CD8-positive, alpha-beta memory T cell (primary cell): ENCODE data around the gene CAPN5. TPM values are rescaled to one million over a fixed set of nuclear protein-coding genes. Genes with fewer than 3 reads are reported as not detected.
"Not testable (repeated sequence)": the region's sequence is repeated elsewhere in the genome, so short reads cannot be mapped to it uniquely, and the experiment has no call there.

ENCODE experiments used
- CTCF ChIA-PET: fragments of 350-600 bp; sonication (Branson Sonifier 250); formaldehyde crosslinking; loops from one replicate; lab custom pipeline; 2021; ENCODE audit warnings: antibody characterized with exemption; lab: Charles Lee
- POLR2A ChIA-PET: fragments of 350-600 bp; sonication (Branson Sonifier 250); formaldehyde crosslinking; loops from one replicate; lab custom pipeline; 2021; ENCODE audit warnings: antibody characterized with exemption; lab: Charles Lee
- DNase-seq, 5 donors: peaks; one replicate each; pipeline versions ENCODE4 v3.0.0 to v3.0.0-alpha.2; 2020 to 2022; ENCODE audit warnings: mixed read lengths in 1 of 5
- H3K27ac ChIP-seq: one replicate; pipeline ENCODE4 v1.7.0; 2013; ENCODE audit warnings: low read depth, mild to moderate bottlenecking, low read length, moderate library complexity
- H3K27me3 ChIP-seq: 2 replicates; pipeline ENCODE4 v1.7.0; 2013; ENCODE audit warnings: low read length, mild to moderate bottlenecking; ENCODE audit not compliant: insufficient read depth, poor library complexity, severe bottlenecking
- H3K36me3 ChIP-seq: 2 replicates; pipeline ENCODE4 v1.7.0; 2013; ENCODE audit warnings: mild to moderate bottlenecking, low read length, moderate library complexity; ENCODE audit not compliant: insufficient read depth
- H3K4me1 ChIP-seq: 2 replicates; pipeline ENCODE4 v1.7.0; 2013; ENCODE audit warnings: mild to moderate bottlenecking, low read length, moderate library complexity; ENCODE audit not compliant: insufficient read depth
- H3K4me3 ChIP-seq: 2 replicates; pipeline ENCODE4 v1.7.0; 2013; ENCODE audit warnings: mild to moderate bottlenecking, low read length
- H3K9me3 ChIP-seq: 2 replicates; pipeline ENCODE4 v1.7.0; 2013; ENCODE audit warnings: mild to moderate bottlenecking, low read length
- H3K27ac Mint-ChIP-seq, 8 donors: one replicate each; pipeline ENCODE4 v1.8.0; 2020 to 2021; ENCODE audit warnings: mixed read lengths in 8 of 8, mild to moderate bottlenecking in 6 of 8, inconsistent platforms in 3 of 8, moderate library complexity in 3 of 8
- H3K27me3 Mint-ChIP-seq, 2 donors: one replicate each; pipeline ENCODE4 v1.8.0; 2020 to 2021; ENCODE audit warnings: mixed read lengths in 2 of 2, mild to moderate bottlenecking in 1 of 2, moderate library complexity in 1 of 2
- H3K36me3 Mint-ChIP-seq, 3 donors: one replicate each; pipeline ENCODE4 v1.8.0; 2020 to 2021; ENCODE audit warnings: mixed read lengths in 3 of 3, inconsistent platforms in 1 of 3, mild to moderate bottlenecking in 1 of 3
- H3K4me1 Mint-ChIP-seq, 3 donors: one replicate each; pipeline ENCODE4 v1.8.0; 2020 to 2021; ENCODE audit warnings: mixed read lengths in 3 of 3, inconsistent platforms in 1 of 3, mild to moderate bottlenecking in 1 of 3
- H3K4me3 Mint-ChIP-seq, 7 donors: one replicate each; pipeline ENCODE4 v1.8.0; 2020 to 2021; ENCODE audit warnings: mixed read lengths in 7 of 7, mild to moderate bottlenecking in 6 of 7, moderate library complexity in 4 of 7, inconsistent platforms in 2 of 7
- H3K9me3 Mint-ChIP-seq, 5 donors: one replicate each; pipeline ENCODE4 v1.8.0; 2020 to 2022; ENCODE audit warnings: mixed read lengths in 5 of 5, mild to moderate bottlenecking in 3 of 5, moderate library complexity in 2 of 5, inconsistent platforms in 1 of 5
- polyA plus RNA-seq: library from polyadenylated mRNA; unstranded; fragments of 300-500 nt; fragmentation: Illumina TruSeq; gene quantifications from one replicate; pipeline ENCODE4 v1.2.3, GENCODE V29; 2021
- total RNA-seq, 2 experiments: library from RNA; stranded (reverse); gene quantifications; one replicate each; pipeline ENCODE4 v1.2.3, GENCODE V29; 2021

The CAPN5 gene
- total and polyA plus RNA-seq, 3 experiments from 2014 or later, result 0.78 to 3.4 (median 1.1) TPM

- Histone ChIP-seq H3K27ac (no peak overlapping the region), H3K36me3 (no peaks in the 10 kb centered on the region), H3K27me3 (no peaks in the 10 kb centered on the region), H3K9me3 (no peaks in the 10 kb centered on the region), H3K4me1 (no peaks in the 10 kb centered on the region), H3K4me3 (no peak overlapping the region)
- H3K27me3 Mint-ChIP-seq, result peaks cover 0 to 11% of the 10 kb centered on the region in 2 donors
- peaks cover 9 to 16% (median 13%) of the 10 kb centered on the region in 5 donors for H3K9me3 Mint-ChIP-seq
- no peaks in the 10 kb centered on the region for H3K4me1 Mint-ChIP-seq
- peaks cover 0 to 16% (median 2%) of the 10 kb centered on the region in 3 donors for H3K36me3 Mint-ChIP-seq
- POLR2A ChIA-PET, result no interaction called here
- DNase-seq, result no peak
- H3K4me3 Mint-ChIP-seq, result no peak overlapping the region
- no peak overlapping the region for H3K27ac Mint-ChIP-seq
- CTCF ChIA-PET, result interaction anchor here (3.4 kb wide), 1 partner anchor 12 kb away, joined by 8 read pairs; no protein-coding TSS in a partner anchor
Measured at GRCh38 chr11:77059806-77060205, 7.0 kb upstream of the CAPN5 start.

GRCh38 chr11:77060234-77060633 is 6.5 kb upstream of the CAPN5 start:
- CTCF ChIA-PET, result interaction anchor here (3.4 kb wide), 1 partner anchor 13 kb away, joined by 8 read pairs; no protein-coding TSS in a partner anchor
- no peaks in the 10 kb centered on the region for H3K4me1 ChIP-seq
- Mint-ChIP-seq H3K4me1 (no peaks in the 10 kb centered on the region), H3K27me3 (peaks cover 0 to 11% of the 10 kb centered on the region in 2 donors), H3K36me3 (peaks cover 0 to 16% (median 2%) of the 10 kb centered on the region in 3 donors), H3K4me3 (no peak overlapping the region), H3K27ac (no peak overlapping the region), H3K9me3 (peaks cover 9 to 16% (median 13%) of the 10 kb centered on the region in 5 donors)
- no peaks in the 10 kb centered on the region for H3K9me3 ChIP-seq
- no peaks in the 10 kb centered on the region for H3K36me3 ChIP-seq
- no peak overlapping the region for H3K4me3 ChIP-seq
- POLR2A ChIA-PET, result no interaction called here
- no peak overlapping the region for H3K27ac ChIP-seq
- no peak for DNase-seq
- H3K27me3 ChIP-seq, result no peaks in the 10 kb centered on the region

DNA sequence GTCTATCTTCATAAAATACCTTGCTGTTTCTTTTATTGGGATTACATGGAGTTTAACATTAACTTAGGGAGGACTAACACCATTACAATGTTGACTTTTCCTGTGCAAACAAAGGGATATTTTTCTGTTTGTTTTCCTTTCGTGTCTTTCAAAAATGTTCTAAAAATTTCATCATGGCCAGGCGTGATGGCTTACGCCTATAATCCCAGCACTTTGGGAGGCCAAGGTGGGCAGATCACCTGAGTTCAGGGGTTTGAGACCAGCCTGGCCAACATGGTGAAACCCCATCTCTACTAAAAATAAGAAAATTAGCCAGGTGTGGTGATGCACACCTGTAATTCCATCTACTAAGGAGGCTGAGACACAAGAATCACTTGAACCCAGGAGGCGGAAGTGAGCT is 5.5 kb upstream of the CAPN5 start:
- CTCF ChIA-PET, H3K27ac Mint-ChIP-seq, H3K4me3 Mint-ChIP-seq, H3K4me3 ChIP-seq, H3K27me3 ChIP-seq, POLR2A ChIA-PET, H3K4me1 ChIP-seq, H3K36me3 ChIP-seq, H3K27ac ChIP-seq, DNase-seq, H3K4me1 Mint-ChIP-seq, H3K9me3 ChIP-seq: not testable (repeated sequence)
- Mint-ChIP-seq H3K27me3 (peaks cover 0 to 11% of the 10 kb centered on the region in 2 donors), H3K36me3 (peaks cover 0 to 16% (median 2%) of the 10 kb centered on the region in 3 donors), H3K9me3 (peaks cover 6 to 13% (median 10%) of the 10 kb centered on the region in 5 donors)

DNA sequence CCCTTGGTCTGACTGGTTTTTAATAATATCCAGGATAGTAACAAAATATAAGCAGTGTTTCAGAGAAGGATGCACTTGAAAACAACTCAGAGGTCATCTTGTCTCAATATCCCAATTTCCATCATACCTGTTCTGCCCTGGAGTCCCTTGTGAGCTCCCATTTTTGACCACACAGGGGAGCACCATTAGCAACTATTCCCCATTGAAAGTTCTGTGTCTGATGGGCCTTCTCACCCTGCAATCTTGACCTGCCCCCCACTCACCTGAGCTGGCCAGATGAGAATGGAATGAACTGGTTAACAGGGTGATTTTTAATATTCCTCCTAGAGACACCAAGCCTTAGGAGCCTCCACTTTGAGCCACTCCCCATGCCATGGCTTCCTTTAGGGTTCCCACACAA is 3.8 kb upstream of the CAPN5 start:
- ChIA-PET CTCF (interaction anchor here (2.1 to 2.5 kb wide), 2 partner anchors 9 to 28 kb away, joined by 9 to 19 read pairs; no protein-coding TSS in a partner anchor), POLR2A (no interaction called here)

DNA sequence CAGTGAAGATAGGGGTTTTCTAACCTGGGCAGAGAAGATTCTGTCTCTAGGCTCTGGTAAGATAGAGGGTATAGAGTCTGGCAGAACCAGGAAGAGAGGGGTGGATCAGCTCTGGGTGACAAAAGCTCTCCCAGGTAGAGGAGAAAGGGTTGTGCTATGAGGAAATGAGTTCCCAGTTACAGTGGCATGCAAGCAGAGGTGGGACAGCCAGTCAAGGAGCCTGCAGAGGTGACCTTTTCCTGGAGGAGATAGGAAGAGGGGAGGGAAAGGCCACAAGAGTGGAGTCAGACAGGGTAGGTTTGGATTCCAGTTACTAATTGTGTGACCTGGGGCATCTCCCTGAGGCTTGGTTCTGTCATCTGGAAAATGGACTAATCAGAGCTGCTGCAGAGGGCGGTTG is 3.4 kb upstream of the CAPN5 start:
- Mint-ChIP-seq H3K4me1 (peaks cover 4 to 15% (median 10%) of the 10 kb centered on the region in 3 donors), H3K4me3 (peak overlapping the region in 1 of 7 donors; percentile 55), H3K27me3 (peaks cover 0 to 11% of the 10 kb centered on the region in 2 donors), H3K9me3 (peaks cover 0 to 6% (median 3%) of the 10 kb centered on the region in 5 donors), H3K27ac (peak overlapping the region in 2 of 8 donors; percentile 21 to 37), H3K36me3 (peaks cover 0 to 9% (median 0%) of the 10 kb centered on the region in 3 donors)
- no peak overlapping the region for H3K4me3 ChIP-seq
- no peaks in the 10 kb centered on the region for H3K9me3 ChIP-seq
- no peaks in the 10 kb centered on the region for H3K27me3 ChIP-seq
- no peaks in the 10 kb centered on the region for H3K36me3 ChIP-seq
- CTCF ChIA-PET, result interaction anchor here (2.1 to 2.5 kb wide), 2 partner anchors 10 to 28 kb away, joined by 9 to 19 read pairs; no protein-coding TSS in a partner anchor
- DNase-seq, result no peak
- peaks cover 8% of the 10 kb centered on the region for H3K4me1 ChIP-seq
- POLR2A ChIA-PET, result no interaction called here
- no peak overlapping the region for H3K27ac ChIP-seq

More for the DNA sequence above, 3.8 kb upstream of the CAPN5 start:
- Mint-ChIP-seq H3K27ac (peak overlapping the region in 2 of 8 donors; percentile 18 to 37), H3K9me3 (peaks cover 0 to 6% (median 3%) of the 10 kb centered on the region in 5 donors), H3K4me1 (peaks cover 4 to 15% (median 10%) of the 10 kb centered on the region in 3 donors), H3K36me3 (peaks cover 0 to 9% (median 0%) of the 10 kb centered on the region in 3 donors), H3K4me3 (peak overlapping the region in 1 of 7 donors; percentile 55), H3K27me3 (peaks cover 0 to 11% of the 10 kb centered on the region in 2 donors)
- Histone ChIP-seq H3K36me3 (no peaks in the 10 kb centered on the region), H3K4me1 (peaks cover 8% of the 10 kb centered on the region), H3K9me3 (no peaks in the 10 kb centered on the region), H3K27me3 (no peaks in the 10 kb centered on the region), H3K4me3 (no peak overlapping the region), H3K27ac (no peak overlapping the region)
- DNase-seq, result no peak

GRCh38 chr11:77063861-77064260 is 2.9 kb upstream of the CAPN5 start:
- Mint-ChIP-seq H3K4me3 (no peak overlapping the region), H3K9me3 (peaks cover 0 to 6% (median 3%) of the 10 kb centered on the region in 5 donors), H3K27ac (no peak overlapping the region), H3K4me1 (peaks cover 5 to 15% (median 10%) of the 10 kb centered on the region in 3 donors), H3K36me3 (peaks cover 0 to 9% (median 0%) of the 10 kb centered on the region in 3 donors), H3K27me3 (peaks cover 0 to 11% of the 10 kb centered on the region in 2 donors)
- Histone ChIP-seq H3K4me3 (no peak overlapping the region), H3K27ac (no peak overlapping the region), H3K36me3 (no peaks in the 10 kb centered on the region), H3K27me3 (no peaks in the 10 kb centered on the region), H3K9me3 (no peaks in the 10 kb centered on the region), H3K4me1 (peaks cover 8% of the 10 kb centered on the region)
- ChIA-PET POLR2A (no interaction called here), CTCF (interaction anchor here (2.1 to 2.5 kb wide), 2 partner anchors 10 to 27 kb away, joined by 9 to 19 read pairs; no protein-coding TSS in a partner anchor)
- DNase-seq, result no peak

GRCh38 chr11:77064648-77065217 is 2.0 kb upstream of the CAPN5 start:
- peaks cover 8% of the 10 kb centered on the region for H3K4me1 ChIP-seq
- ChIA-PET CTCF (interaction anchor here (1.4 to 2.5 kb wide), 5 partner anchors 11 to 63 kb away, joined by 3 to 19 read pairs (median 7); no protein-coding TSS in a partner anchor), POLR2A (no interaction called here)
- peak overlapping the region; percentile 23 to 75 (median 59) for H3K4me3 Mint-ChIP-seq
- no peak overlapping the region for H3K4me3 ChIP-seq
- peaks cover 0 to 6% (median 3%) of the 10 kb centered on the region in 5 donors for H3K9me3 Mint-ChIP-seq
- peaks cover 0 to 9% (median 0%) of the 10 kb centered on the region in 3 donors for H3K36me3 Mint-ChIP-seq
- H3K27ac ChIP-seq, result no peak overlapping the region
- H3K27ac Mint-ChIP-seq, result peak overlapping the region in 2 of 8 donors; percentile 34 to 40
- H3K27me3 Mint-ChIP-seq, result peaks cover 0 to 11% of the 10 kb centered on the region in 2 donors
- H3K27me3 ChIP-seq, result no peaks in the 10 kb centered on the region
- no peaks in the 10 kb centered on the region for H3K9me3 ChIP-seq
- no peak for DNase-seq
- H3K4me1 Mint-ChIP-seq, result peaks cover 5 to 18% (median 10%) of the 10 kb centered on the region in 3 donors
- no peaks in the 10 kb centered on the region for H3K36me3 ChIP-seq

DNA sequence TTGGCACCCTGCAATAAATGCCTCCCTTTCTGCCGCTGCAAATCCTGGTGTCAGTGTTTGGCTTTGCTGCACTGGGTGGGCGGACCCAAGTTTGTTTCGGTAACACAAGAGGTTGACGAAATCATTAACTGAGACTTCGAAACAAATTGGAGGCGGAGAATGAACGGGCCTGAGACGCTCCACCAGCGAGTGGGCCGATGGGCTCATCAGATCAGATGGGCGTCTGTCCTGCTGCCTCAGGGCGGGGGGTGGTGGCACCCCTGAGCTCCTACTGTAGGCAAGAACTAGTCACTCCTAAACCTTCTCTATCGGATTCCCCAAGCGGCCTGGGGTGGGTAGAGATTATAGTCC is 918 bp upstream of the CAPN5 start:
- POLR2A ChIA-PET, result interaction anchor here (1.0 kb wide), 1 partner anchor 18 kb away, joined by 4 read pairs; no protein-coding TSS in a partner anchor
- peak overlapping the region; percentile 74 for H3K4me3 ChIP-seq
- H3K27ac Mint-ChIP-seq, result peak overlapping the region in 2 of 8 donors; percentile 34 to 93

More for the DNA sequence above, 918 bp upstream of the CAPN5 start:
- H3K27me3 Mint-ChIP-seq, result peaks cover 0 to 4% of the 10 kb centered on the region in 2 donors
- peak overlapping the region; percentile 75 to 88 (median 87) for H3K4me3 Mint-ChIP-seq
- Histone ChIP-seq H3K36me3 (no peaks in the 10 kb centered on the region), H3K27me3 (no peaks in the 10 kb centered on the region), H3K27ac (no peak overlapping the region), H3K9me3 (no peaks in the 10 kb centered on the region), H3K4me1 (peaks cover 8% of the 10 kb centered on the region)
- H3K4me1 Mint-ChIP-seq, result peaks cover 7 to 18% (median 10%) of the 10 kb centered on the region in 3 donors
- H3K36me3 Mint-ChIP-seq, result peaks cover 0 to 5% (median 0%) of the 10 kb centered on the region in 3 donors
- no peak for DNase-seq
- CTCF ChIA-PET, result interaction anchor here (1.0 to 1.7 kb wide), 5 partner anchors 18 to 62 kb away, joined by 3 to 7 read pairs (median 3); no protein-coding TSS in a partner anchor
- H3K9me3 Mint-ChIP-seq, result peaks cover 0 to 6% (median 3%) of the 10 kb centered on the region in 5 donors
